ENCODE data around the gene PRKCB.
"Not testable (repeated sequence)": the region's sequence is repeated elsewhere in the genome, so short reads cannot be mapped to it uniquely, and the experiment has no call there.

The PRKCB gene

DNA sequence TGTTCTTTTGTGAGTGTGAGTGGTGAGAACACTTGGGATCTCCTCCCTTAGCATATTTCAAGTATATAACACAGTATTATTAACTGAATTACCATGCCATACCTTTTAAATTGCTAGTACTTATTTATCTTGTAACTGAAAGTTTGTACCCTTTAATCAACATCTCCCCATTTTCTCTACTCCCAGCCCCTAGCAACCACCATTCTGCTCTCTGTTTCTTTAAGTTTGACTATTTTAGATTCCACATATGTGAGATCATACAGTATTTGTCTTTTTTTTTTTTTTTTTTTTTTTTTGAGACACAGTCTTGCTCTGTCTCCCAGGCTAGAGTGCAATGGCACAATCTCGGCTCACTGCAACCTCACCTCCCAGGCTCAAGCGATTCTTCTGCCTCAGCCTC lies 302.8 kb downstream of the PRKCB start:
- DNase-seq: no peak

- no peak for DNase-seq
These were observed 303.5 kb downstream of the PRKCB start for GRCh38 chr16:24139282-24139681.

GRCh38 chr16:24140730-24141129 lies 304.9 kb downstream of the PRKCB start:
- no peak for DNase-seq

DNA sequence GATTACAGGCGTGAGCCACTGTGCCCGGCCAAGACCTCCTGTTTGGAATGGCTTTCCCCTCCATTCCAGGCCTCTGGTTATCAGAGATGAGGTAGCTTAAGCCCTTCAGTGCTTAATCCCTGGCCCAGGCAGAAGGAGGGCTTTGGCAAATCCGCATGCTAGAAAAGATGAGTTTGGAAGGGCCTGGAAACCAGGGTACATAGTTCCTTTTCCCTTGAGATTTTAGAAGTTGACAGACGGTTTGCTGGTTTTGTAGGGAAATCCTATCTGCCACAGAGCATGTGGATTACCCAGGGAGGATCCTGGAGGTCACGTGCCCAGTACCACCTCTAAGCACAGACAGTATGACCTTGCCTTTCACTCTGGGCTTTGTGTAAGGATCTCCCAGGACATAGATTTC lies 305.7 kb downstream of the PRKCB start:
- DNase-seq: no peak

DNA sequence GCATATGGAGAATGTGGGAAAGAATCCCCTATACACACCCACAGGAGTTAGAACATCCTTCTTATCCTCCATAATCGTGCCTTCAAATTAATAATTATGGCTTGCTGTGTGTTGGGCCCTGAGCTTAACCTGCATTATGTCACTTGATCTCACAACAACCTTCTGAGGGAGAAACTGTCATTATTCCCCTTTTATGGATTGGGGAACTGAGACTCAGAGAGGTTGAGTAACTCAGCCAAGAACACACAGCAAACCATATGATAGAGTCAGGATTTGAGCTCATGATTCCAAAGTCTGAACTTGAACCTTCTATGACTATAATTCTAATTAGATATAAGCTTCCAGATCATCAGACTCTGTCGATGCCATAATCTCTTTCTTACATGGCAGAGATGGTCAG lies 306.1 kb downstream of the PRKCB start:
- no peak for DNase-seq

DNA sequence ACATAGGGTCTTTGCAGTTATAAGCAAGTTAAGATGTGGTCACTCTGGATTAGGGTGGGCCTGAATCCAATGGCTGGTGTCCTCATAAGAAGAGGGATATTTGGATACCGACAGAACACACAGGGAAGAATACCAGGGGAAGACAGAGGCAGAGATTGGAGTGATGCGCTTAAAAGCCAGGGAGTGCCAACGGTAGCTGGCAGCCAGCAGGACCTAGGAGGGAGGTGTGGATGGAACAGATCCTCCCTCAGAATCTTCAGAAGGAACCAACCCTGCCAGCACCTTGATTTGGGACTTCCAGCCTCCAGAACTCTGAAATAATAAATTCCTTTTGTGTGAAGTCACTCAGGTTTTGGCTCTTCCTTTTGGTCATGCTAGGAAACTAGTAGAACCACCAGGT lies 310.1 kb downstream of the PRKCB start:
- DNase-seq: no peak

GRCh38 chr16:24146518-24146917 lies 310.7 kb downstream of the PRKCB start:
- DNase-seq: no peak

- no peak for DNase-seq
These were observed 313.3 kb downstream of the PRKCB start for GRCh38 chr16:24149102-24149501.

- no peak for DNase-seq
These were observed 314.5 kb downstream of the PRKCB start for GRCh38 chr16:24150282-24150681.

GRCh38 chr16:24151482-24151939 lies 315.7 kb downstream of the PRKCB start:
- DNase-seq: no peak

DNA sequence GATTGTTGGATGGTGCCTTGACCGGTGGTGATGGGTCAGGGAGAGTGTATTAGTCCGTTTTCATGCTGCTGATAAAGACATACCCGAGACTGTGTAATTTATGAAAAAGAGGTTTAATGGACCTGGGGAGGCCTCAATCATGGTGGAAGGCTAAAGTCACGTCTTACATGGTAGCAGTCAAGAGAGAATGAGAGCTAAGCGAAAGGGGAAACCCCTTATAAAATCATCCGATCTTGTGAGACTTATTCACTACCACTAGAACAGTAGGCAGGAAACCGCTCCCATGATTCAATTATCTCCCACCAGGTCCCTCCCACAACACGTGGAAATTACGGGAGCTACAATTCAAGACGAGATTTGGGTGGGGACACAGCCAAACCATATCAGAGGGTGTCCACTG lies 316.3 kb downstream of the PRKCB start:
- not testable (repeated sequence) for DNase-seq

- no peak for DNase-seq
These were observed 317.0 kb downstream of the PRKCB start for GRCh38 chr16:24152826-24153225.

DNA sequence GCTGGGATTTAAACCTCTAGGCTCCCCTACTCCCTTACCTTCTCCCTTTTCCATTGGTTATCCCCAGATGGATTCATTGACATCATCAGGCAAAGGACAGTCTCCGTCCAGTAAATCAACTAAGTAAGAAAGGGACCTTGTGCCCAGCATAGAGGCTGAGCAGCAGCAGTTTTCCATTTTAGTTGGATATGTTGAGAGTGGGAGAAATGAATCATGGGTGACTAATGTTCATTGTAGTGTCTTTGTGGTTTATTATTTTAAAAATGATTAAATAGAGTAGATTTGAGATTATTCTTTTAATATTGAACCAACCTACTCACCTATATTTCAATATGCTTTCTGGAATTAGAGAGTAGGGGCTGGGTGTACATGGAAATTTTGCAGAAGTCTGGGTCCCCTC lies 321.0 kb downstream of the PRKCB start:
- DNase-seq: no peak

DNA sequence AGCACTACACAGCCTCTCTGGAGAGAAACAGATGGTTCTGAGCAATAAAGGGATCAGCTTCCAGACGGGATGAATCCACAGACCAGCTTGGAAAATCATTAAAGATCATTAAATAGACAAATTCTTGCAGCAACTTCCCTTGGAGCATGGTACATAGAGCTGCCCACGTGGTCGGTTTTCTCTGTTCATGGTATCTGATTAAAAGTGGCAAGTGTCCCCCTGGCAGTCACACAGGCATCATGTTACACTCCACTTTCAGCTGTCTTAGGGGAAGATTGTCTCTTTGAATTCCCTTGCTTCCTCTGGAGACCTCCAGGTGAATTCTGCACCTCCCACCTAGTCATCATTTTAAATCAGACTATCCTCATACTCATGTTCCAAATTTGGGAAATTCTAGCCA lies 328.2 kb downstream of the PRKCB start:
- no peak for DNase-seq

DNA sequence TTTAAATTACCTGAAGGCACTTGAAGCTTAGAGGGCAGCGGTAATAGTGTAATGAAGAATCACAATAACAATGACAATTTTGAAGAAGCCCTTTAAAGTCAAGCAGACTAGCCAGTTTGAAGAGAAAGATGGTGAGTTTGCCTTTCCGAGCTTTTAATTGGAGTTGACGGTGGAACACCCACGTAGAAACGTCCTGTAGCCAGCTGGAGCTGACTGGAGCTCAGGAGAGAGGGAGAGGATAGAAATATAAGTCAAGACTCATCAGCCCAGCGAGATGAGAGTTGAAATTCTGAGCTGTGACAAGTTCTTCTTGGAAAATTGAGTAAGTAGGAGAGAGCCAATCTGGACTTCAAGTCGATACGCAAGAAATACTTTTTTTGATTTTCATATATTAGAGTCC lies 328.6 kb downstream of the PRKCB start:
- no peak for DNase-seq

GRCh38 chr16:24165273-24165672 lies 329.5 kb downstream of the PRKCB start:
- DNase-seq: no peak

- no peak for DNase-seq
These were observed 331.1 kb downstream of the PRKCB start for GRCh38 chr16:24166661-24167528.

GRCh38 chr16:24168856-24169255 lies 333.1 kb downstream of the PRKCB start:
- no peak for DNase-seq

- no peak for DNase-seq
These were observed 334.6 kb downstream of the PRKCB start for GRCh38 chr16:24170407-24170806.

- DNase-seq: no peak
These were observed 338.7 kb downstream of the PRKCB start for GRCh38 chr16:24174504-24174903.

DNA sequence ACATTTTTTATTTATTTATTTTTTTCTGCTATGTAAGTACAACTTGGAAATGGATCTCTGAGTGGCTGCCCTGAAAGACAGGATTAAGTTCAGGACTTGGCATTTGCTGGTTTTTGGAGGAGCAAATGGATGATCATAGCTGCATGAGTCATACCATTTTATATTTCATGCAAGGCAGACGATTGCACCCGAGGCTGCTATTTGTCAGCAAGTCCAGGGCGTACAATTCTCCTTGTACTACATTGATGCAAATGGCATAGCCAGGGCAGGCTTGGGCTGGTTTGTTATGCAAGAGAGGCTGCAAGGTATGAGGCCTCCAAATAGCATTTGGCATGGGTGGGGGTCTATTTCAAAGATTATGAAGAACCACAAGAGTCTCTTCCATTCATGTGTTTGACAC lies 339.2 kb downstream of the PRKCB start:
- DNase-seq: no peak

GRCh38 chr16:24178496-24178895 lies 342.7 kb downstream of the PRKCB start:
- DNase-seq: no peak

GRCh38 chr16:24180451-24180850 lies 344.7 kb downstream of the PRKCB start:
- DNase-seq: no peak

DNA sequence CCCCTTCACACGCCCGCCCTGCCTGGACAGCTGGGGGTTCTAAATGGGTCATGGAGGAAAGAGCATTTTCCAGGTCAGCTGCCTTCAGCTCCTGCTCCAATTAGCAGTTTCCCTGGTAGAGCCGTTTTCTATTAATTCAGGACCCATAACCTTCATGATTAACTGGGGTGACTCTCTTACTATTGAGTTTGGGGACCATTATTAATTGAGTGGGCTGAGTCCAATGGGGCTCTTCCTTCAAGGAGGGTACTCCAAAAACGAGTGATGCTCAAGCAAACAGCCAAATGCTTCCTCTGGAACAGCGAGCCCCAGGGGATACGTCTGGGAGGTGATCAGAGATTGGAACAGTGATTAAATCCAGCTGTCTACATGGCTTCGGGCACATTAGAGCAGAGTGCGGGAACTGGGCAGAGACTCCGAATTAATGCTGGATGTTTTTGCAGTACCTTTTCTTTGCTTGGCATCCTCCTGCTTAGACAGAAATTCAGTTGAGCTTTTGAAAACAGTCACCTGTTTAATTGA lies 352.3 kb downstream of the PRKCB start:
- DNase-seq: no peak

All from NCI-H446 treated with DMSO at 0.1 percent for 48 hours (cell line).